ENCODE results near the gene FAM76A. TPM values are rescaled to one million over a fixed set of nuclear protein-coding genes. Genes with fewer than 3 reads are reported as not detected.

FAM76A gene
- total RNA-seq, 1 donor from 2014 or later: 12.7 TPM

DNA sequence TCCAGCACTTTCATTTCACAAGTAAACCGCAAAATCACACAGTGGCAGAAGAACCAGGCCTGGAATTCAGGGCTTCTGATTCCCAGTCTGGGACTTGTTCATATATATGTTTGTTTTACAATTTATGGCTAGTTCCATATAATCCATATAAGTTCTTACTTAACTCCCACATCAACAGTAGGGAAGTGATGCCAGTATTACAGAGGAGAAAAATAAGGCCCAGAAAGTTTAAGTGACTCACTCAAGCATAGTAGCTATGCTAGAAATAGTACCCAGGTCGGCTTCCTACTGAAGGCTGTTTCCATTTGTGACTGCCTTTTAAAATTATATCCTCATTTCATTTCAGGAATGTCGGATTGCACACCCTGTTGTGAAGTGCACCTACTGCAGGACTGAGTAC is 1.4 kb downstream of the FAM76A start:
- H3K4me3 Mint-ChIP-seq (ENCODE audit: unreplicated experiment): peak overlapping the region; percentile 83

DNA sequence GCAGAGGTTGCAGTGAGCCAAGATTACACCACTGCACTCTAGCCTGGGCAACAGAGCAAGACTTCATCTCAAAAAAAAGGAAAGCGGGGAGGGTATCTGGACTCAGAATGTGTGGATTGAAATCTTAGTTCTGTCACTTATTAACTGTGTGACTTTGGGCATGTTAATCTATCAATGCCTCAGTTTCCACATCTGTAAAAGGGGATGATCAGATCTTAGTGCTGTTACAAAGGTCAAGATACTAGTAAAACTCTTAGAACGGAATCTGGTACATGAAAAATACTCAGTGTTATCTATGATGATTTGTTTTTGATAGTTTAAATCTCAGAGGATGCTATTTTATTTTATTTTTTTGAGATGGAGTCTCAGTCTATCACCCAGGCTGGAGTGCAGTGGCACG is 10.5 kb downstream of the FAM76A start:
- peaks cover 36% of the 10 kb centered on the region for H3K36me3 Mint-ChIP-seq (ENCODE audit: unreplicated experiment)
- H3K9me3 Mint-ChIP-seq (ENCODE audit: unreplicated experiment): no peaks in the 10 kb centered on the region
- no peaks in the 10 kb centered on the region for H3K27me3 Mint-ChIP-seq (ENCODE audit: unreplicated experiment)
- no peak for DNase-seq (ENCODE audit: extremely low spot score, unreplicated experiment)
- H3K4me3 Mint-ChIP-seq (ENCODE audit: unreplicated experiment): no peak overlapping the region
- TF ChIP-seq, protein P1, sequence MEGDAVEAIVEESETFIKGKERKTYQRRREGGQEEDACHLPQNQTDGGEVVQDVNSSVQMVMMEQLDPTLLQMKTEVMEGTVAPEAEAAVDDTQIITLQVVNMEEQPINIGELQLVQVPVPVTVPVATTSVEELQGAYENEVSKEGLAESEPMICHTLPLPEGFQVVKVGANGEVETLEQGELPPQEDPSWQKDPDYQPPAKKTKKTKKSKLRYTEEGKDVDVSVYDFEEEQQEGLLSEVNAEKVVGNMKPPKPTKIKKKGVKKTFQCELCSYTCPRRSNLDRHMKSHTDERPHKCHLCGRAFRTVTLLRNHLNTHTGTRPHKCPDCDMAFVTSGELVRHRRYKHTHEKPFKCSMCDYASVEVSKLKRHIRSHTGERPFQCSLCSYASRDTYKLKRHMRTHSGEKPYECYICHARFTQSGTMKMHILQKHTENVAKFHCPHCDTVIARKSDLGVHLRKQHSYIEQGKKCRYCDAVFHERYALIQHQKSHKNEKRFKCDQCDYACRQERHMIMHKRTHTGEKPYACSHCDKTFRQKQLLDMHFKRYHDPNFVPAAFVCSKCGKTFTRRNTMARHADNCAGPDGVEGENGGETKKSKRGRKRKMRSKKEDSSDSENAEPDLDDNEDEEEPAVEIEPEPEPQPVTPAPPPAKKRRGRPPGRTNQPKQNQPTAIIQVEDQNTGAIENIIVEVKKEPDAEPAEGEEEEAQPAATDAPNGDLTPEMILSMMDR (IDR thresholded peaks at IDR 0.05): no peak
- no peak overlapping the region for H3K27ac Mint-ChIP-seq (ENCODE audit: unreplicated experiment)
- no peaks in the 10 kb centered on the region for H3K4me1 Mint-ChIP-seq (ENCODE audit: unreplicated experiment)

More for the DNA sequence above, 1.4 kb downstream of the FAM76A start:
- Mint-ChIP-seq H3K9me3 (ENCODE audit: unreplicated experiment) (no peaks in the 10 kb centered on the region), H3K27me3 (ENCODE audit: unreplicated experiment) (no peaks in the 10 kb centered on the region), H3K4me1 (ENCODE audit: unreplicated experiment) (peaks cover 16% of the 10 kb centered on the region), H3K36me3 (ENCODE audit: unreplicated experiment) (peaks cover 14% of the 10 kb centered on the region), H3K27ac (ENCODE audit: unreplicated experiment) (peak overlapping the region; percentile 34)
- no peak for DNase-seq (ENCODE audit: extremely low spot score, unreplicated experiment)
- TF ChIP-seq, protein P1 (IDR thresholded peaks at IDR 0.05): no peak

DNA sequence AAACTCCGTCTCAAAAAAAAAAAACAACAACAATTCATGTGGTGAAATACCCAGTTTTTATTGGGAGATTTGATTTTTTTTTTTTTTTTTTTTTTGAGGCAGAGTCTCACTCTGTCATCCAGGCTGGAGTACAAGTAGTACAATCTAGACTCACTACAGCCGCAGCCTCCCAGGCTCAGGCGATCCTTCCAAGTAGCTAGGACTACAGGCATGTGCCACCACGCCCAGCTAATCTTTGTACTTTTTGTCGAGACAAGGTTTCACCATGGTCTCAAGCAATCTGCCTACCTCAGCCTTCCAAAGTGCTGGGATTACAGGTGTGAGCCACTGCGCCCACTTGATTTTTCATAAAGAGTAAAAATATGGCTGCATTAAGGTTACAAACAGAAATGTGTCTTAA is 15.4 kb downstream of the FAM76A start:
- H3K27me3 Mint-ChIP-seq (ENCODE audit: unreplicated experiment): no peaks in the 10 kb centered on the region
- H3K4me1 Mint-ChIP-seq (ENCODE audit: unreplicated experiment): no peaks in the 10 kb centered on the region
- DNase-seq (ENCODE audit: extremely low spot score, unreplicated experiment): no peak
- H3K9me3 Mint-ChIP-seq (ENCODE audit: unreplicated experiment): no peaks in the 10 kb centered on the region
- H3K36me3 Mint-ChIP-seq (ENCODE audit: unreplicated experiment): peaks cover 41% of the 10 kb centered on the region
- H3K27ac Mint-ChIP-seq (ENCODE audit: unreplicated experiment): no peak overlapping the region
- H3K4me3 Mint-ChIP-seq (ENCODE audit: unreplicated experiment): no peak overlapping the region
- TF ChIP-seq, protein P1 (IDR thresholded peaks at IDR 0.05): no peak

DNA sequence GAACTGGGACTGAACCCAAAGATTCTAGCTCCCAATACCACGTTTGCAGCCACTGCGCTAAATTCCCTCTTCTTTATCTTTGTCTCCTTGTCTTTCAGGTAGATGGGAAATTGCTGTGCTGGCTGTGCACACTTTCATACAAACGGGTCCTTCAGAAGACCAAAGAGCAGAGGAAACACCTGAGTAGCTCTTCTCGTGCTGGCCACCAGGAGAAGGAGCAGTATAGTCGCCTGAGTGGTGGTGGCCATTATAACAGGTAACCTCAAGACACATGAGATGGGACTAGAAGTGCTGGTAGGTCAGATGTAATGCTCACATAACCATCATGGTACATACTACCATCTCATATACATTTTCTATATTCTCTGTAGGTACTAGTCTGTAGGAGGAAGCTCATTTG is 18.8 kb downstream of the FAM76A start:
- H3K4me1 Mint-ChIP-seq (ENCODE audit: unreplicated experiment): no peaks in the 10 kb centered on the region
- no peak overlapping the region for H3K27ac Mint-ChIP-seq (ENCODE audit: unreplicated experiment)
- H3K4me3 Mint-ChIP-seq (ENCODE audit: unreplicated experiment): no peak overlapping the region
- TF ChIP-seq, protein P1 (IDR thresholded peaks at IDR 0.05): no peak
- no peak for DNase-seq (ENCODE audit: extremely low spot score, unreplicated experiment)
- no peaks in the 10 kb centered on the region for H3K9me3 Mint-ChIP-seq (ENCODE audit: unreplicated experiment)
- H3K36me3 Mint-ChIP-seq (ENCODE audit: unreplicated experiment): peaks cover 33% of the 10 kb centered on the region
- H3K27me3 Mint-ChIP-seq (ENCODE audit: unreplicated experiment): no peaks in the 10 kb centered on the region

DNA sequence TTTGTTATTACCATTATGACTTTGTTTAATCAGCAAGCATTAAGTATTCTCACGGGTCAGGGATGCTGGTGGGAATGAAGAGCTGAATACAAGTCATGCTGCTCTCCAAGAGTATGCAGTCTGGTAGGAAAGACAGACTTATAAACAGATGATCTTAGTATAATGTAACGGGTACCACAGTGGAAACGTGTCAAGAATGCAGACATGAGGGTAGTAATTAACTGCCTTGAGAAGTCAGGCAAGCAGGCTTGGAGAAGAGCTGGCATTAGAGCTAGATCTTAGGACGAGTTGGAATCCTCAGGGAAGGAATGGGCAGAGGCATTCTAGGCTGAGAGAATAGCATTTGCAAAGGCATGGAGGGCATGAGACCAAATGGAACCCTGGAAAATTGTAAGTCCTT is 19.7 kb downstream of the FAM76A start:
- Mint-ChIP-seq H3K4me3 (ENCODE audit: unreplicated experiment) (no peak overlapping the region), H3K27ac (ENCODE audit: unreplicated experiment) (no peak overlapping the region), H3K36me3 (ENCODE audit: unreplicated experiment) (peaks cover 42% of the 10 kb centered on the region), H3K9me3 (ENCODE audit: unreplicated experiment) (no peaks in the 10 kb centered on the region), H3K27me3 (ENCODE audit: unreplicated experiment) (no peaks in the 10 kb centered on the region), H3K4me1 (ENCODE audit: unreplicated experiment) (no peaks in the 10 kb centered on the region)
- no peak for DNase-seq (ENCODE audit: extremely low spot score, unreplicated experiment)
- TF ChIP-seq, protein P1 (IDR thresholded peaks at IDR 0.05): no peak
